Right atrium auricular region (tissue), 2 donors: ENCODE measurements around the gene SNCB. TPM values are rescaled to one million over a fixed set of nuclear protein-coding genes. Genes with fewer than 3 reads are reported as not detected.

ENCODE experiments used
- DNase-seq: peaks from one replicate; pipeline ENCODE4 v3.0.0-alpha.2; 2019; ENCODE audit warnings: low spot score
- H3K27ac ChIP-seq, 2 donors: fragments of 200-600 bp; sonication (generic); 1 replicate in 1 of 2; 2 replicates in 1 of 2; pipeline ENCODE4 v1.5.1; 2016 to 2019
- H3K27me3 ChIP-seq, 2 donors: fragments of 200-600 bp; sonication (generic); one replicate each; pipeline versions ENCODE4 v1.5.1 to v1.6.0; 2017 to 2019
- H3K36me3 ChIP-seq: fragments of 200-600 bp; sonication (generic); one replicate; pipeline ENCODE4 v1.5.1; 2016
- H3K4me1 ChIP-seq, 2 donors: fragments of 200-600 bp; sonication (generic); one replicate each; pipeline versions ENCODE4 v1.5.1 to v1.6.0; 2017 to 2019
- H3K4me3 ChIP-seq, 2 donors: fragments of 200-600 bp; sonication (generic); 1 replicate in 1 of 2; 2 replicates in 1 of 2; pipeline ENCODE4 v1.5.1; 2017 to 2019; ENCODE audit warnings: mild to moderate bottlenecking in 1 of 2, moderate library complexity in 1 of 2
- H3K9me3 ChIP-seq, 2 donors: fragments of 200-600 bp; sonication (generic); one replicate each; pipeline ENCODE4 v1.5.1; 2019
- total RNA-seq, 2 donors: library from RNA; depleted of rRNA; stranded (reverse); fragments of >200 nt; gene quantifications; one replicate each; pipeline ENCODE4 v1.1.0, GENCODE V29; 2016
- TF ChIP-seq, protein P1 (sequence below), 2 donors: fragments of 200-600 bp; sonication (generic); IDR thresholded peaks; one replicate each; pipeline ENCODE4 v1.5.1; 2019; ENCODE audit warnings: antibody characterized with exemption in 2 of 2

The SNCB gene
- total RNA-seq, 2 donors from 2014 or later: 0.67 TPM; not detected in 1

DNA sequence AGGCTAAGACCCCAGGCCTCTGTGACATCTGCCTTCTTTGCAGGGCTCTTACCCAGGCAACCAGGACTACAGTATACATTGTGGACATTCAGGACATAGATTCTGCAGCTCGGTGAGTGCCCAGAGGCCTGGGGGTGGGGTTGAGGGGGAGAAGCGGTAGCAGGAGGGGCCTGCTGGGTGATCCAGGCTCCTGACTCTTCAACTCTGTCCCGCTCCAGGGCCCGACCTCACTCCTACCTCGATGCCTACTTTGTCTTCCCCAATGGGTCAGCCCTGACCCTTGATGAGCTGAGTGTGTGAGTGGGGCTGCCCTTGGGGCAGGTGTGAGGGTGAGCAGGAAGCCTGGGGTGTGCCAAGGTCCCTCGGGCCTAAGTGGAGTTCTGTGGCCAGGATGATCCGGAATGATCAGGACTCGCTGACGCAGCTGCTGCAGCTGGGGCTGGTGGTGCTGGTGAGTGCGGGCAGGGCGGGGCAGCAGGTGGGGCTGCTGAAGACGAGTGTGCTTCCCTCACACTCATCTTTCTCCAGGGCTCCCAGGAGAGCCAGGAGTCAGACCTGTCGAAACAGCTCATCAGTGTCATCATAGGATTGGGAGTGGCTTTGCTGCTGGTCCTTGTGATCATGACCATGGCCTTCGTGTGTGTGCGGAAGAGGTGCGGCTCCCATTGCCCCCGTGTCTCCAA, 40.2 kb downstream of the SNCB start:
- DNase-seq: no peak
- Histone ChIP-seq H3K9me3 (peaks cover 0 to 11% of the 10 kb centered on the region in 2 donors), H3K4me1 (no peaks in the 10 kb centered on the region), H3K27me3 (no peaks in the 10 kb centered on the region), H3K36me3 (no peaks in the 10 kb centered on the region), H3K27ac (no peak overlapping the region), H3K4me3 (no peak overlapping the region)
- TF ChIP-seq, protein P1, sequence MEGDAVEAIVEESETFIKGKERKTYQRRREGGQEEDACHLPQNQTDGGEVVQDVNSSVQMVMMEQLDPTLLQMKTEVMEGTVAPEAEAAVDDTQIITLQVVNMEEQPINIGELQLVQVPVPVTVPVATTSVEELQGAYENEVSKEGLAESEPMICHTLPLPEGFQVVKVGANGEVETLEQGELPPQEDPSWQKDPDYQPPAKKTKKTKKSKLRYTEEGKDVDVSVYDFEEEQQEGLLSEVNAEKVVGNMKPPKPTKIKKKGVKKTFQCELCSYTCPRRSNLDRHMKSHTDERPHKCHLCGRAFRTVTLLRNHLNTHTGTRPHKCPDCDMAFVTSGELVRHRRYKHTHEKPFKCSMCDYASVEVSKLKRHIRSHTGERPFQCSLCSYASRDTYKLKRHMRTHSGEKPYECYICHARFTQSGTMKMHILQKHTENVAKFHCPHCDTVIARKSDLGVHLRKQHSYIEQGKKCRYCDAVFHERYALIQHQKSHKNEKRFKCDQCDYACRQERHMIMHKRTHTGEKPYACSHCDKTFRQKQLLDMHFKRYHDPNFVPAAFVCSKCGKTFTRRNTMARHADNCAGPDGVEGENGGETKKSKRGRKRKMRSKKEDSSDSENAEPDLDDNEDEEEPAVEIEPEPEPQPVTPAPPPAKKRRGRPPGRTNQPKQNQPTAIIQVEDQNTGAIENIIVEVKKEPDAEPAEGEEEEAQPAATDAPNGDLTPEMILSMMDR (IDR thresholded peaks at IDR 0.05): no peak

DNA sequence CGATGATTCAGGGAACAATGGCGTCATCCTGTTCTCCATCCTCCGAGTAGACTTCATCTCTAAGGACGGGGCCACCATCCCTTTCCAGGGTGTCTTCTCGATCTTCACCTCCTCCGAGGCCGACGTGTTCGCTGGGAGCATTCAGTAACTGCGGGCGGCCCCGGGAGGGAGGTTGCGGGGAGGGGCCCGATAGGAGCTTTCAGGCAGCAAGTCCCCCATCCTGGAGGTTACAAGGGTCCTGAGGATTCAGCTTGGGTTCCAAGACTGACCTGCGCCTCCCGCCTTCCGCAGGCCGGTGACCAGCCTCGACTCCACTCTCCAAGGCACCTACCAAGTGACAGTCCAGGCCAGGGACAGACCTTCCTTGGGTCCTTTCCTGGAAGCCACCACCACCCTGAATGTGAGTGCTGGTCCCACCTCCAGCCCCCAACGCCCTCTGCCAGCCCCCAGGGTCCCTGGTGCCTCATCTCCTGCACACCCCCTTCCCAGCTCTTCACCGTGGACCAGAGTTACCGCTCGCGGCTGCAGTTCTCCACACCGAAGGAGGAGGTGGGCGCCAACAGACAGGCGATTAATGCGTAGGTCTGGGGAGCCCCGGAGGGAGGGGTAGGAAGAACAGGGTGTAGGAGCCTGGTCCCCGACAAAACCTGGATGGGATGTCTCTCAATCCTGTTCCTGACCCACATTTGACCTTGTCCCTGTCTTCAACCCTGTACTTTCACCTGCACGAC, 41.1 kb downstream of the SNCB start:
- Histone ChIP-seq H3K4me1 (no peaks in the 10 kb centered on the region), H3K4me3 (no peak overlapping the region), H3K9me3 (peaks cover 0 to 18% of the 10 kb centered on the region in 2 donors), H3K27me3 (no peaks in the 10 kb centered on the region), H3K36me3 (no peaks in the 10 kb centered on the region), H3K27ac (no peak overlapping the region)
- TF ChIP-seq, protein P1 (IDR thresholded peaks at IDR 0.05): no peak
- DNase-seq: no peak

DNA sequence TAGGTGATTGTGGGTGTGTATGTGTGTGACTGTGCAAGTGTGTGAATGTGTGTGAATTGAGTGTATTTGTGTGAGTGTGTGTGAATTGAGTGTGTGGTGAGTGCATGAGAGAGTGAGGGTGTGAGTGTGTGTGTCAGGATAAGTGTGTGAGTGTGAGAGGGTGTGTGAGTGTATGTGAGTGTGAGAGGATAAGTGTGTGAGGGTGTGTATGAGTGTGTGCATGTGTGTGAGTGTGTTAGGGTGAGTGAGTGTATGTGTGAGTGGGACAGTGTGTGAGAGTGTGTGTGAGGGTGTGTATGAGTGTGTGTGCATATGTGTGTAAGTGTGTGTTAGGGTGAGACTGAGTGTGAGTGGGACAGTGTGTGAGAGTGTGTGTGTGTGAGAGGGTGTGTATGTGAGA, 42.0 kb downstream of the SNCB start:
- TF ChIP-seq, protein P1 (IDR thresholded peaks at IDR 0.05): no peak
- Histone ChIP-seq H3K4me1 (no peaks in the 10 kb centered on the region), H3K9me3 (peaks cover 0 to 18% of the 10 kb centered on the region in 2 donors), H3K27ac (no peak overlapping the region), H3K27me3 (no peaks in the 10 kb centered on the region), H3K36me3 (no peaks in the 10 kb centered on the region), H3K4me3 (no peak overlapping the region)
- no peak for DNase-seq

DNA sequence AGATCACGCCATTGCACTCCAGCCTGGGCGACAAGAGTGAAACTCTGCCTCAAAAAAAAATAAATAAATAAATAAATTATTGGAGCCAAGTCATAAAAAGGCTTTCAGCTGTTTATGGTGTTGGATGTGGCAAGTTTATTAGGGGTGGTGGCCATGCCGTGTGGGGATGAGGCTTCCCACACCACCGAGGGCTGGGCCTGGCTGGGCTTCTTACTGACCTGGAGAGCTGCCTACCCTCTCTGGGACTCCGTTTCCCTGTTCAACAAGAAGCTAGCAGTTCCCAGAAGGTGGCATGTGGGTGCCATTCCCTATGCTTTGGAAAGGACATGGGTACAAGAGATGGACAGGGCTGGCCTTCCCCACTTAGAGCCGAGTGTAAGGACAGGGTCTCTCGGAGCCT, 42.9 kb downstream of the SNCB start:
- TF ChIP-seq, protein P1 (IDR thresholded peaks at IDR 0.05): no peak
- Histone ChIP-seq H3K4me1 (no peaks in the 10 kb centered on the region), H3K27me3 (no peaks in the 10 kb centered on the region), H3K36me3 (no peaks in the 10 kb centered on the region), H3K9me3 (peaks cover 0 to 18% of the 10 kb centered on the region in 2 donors), H3K4me3 (no peak overlapping the region), H3K27ac (no peak overlapping the region)
- no peak for DNase-seq

DNA sequence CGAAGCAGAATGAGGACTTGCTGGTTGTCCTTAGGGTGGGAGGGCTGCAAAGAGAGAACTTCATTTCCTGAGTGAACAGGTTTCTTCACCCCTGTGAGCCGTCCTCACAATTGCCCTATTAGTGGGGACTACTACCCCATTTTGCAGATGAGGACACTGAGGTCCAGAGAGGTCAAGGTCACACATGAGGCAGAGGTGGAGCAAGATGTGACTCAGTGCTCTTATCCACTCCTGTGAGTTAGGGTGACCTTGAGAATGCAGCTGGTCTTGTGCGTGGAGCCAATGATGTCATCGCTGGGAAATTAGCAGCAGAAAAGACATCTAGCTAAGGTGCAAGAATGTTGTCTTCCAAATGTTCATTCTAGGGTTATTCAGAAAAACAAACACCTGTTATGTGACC, 47.3 kb downstream of the SNCB start:
- Histone ChIP-seq H3K27ac (no peak overlapping the region), H3K36me3 (no peaks in the 10 kb centered on the region), H3K4me3 (no peak overlapping the region), H3K9me3 (peaks cover 0 to 18% of the 10 kb centered on the region in 2 donors), H3K4me1 (no peaks in the 10 kb centered on the region), H3K27me3 (no peaks in the 10 kb centered on the region)
- TF ChIP-seq, protein P1 (IDR thresholded peaks at IDR 0.05): no peak
- DNase-seq: no peak
